ENCODE measurements around the gene ANKRD36B.
"Not testable (repeated sequence)": the region's sequence is repeated elsewhere in the genome, so short reads cannot be mapped to it uniquely, and the experiment has no call there.

The ANKRD36B gene

GRCh38 chr2:97548536-97548935, 41.1 kb downstream of the ANKRD36B start:
- not testable (repeated sequence) for H3K4me2 ChIP-seq (ENCODE audit: low read length); H2AK5ac ChIP-seq (ENCODE audit: low read length); H4K5ac ChIP-seq (ENCODE audit: low read length); H3K27me3 ChIP-seq (ENCODE audit: insufficient read depth, low read length, poor library complexity); H2BK120ac ChIP-seq (ENCODE audit: low read depth, low read length); H3K4ac ChIP-seq (ENCODE audit: low read depth, low read length); H4K8ac ChIP-seq (ENCODE audit: low read depth, low read length); H3K23ac ChIP-seq (ENCODE audit: low read length); H2BK5ac ChIP-seq (ENCODE audit: low read length); H3K27ac ChIP-seq (ENCODE audit: low read depth, low read length); H3K4me3 ChIP-seq (ENCODE audit: low read length); H3K36me3 ChIP-seq (ENCODE audit: control insufficient read depth, insufficient read depth, low read length); H3K9ac ChIP-seq (ENCODE audit: low read length); H2BK15ac ChIP-seq (replicated peaks; ENCODE audit: low read depth); H3K56ac ChIP-seq (ENCODE audit: low read length); H3K4me1 ChIP-seq (ENCODE audit: control insufficient read depth, low read depth, low read length); H3K79me1 ChIP-seq (ENCODE audit: low read length); H3K79me2 ChIP-seq (ENCODE audit: control insufficient read depth, insufficient read depth, low read length); DNase-seq; H3K18ac ChIP-seq (ENCODE audit: low read length)

DNA sequence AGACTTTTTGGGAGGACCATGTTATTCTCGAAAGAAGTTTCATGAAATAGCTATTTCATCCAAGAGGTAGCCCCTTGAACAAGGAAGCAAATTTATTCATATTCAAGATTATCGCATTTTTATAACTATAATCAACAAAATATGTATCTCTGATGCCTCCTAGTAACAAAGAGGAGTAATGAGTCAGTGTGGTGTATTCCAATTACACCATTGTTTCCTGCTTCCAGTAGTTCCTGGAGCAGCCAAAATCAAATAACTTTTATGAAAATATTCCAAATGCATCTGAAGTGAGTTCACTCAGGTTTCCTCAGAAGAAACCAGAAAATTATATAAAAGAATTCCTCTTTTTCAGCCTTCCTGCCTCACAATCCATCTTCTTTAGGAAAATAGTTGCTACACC, 43.0 kb downstream of the ANKRD36B start:
- Histone ChIP-seq H3K27me3 (ENCODE audit: insufficient read depth, low read length, poor library complexity) (no peaks in the 10 kb centered on the region), H4K5ac (ENCODE audit: low read length) (no peak overlapping the region), H2AK5ac (ENCODE audit: low read length) (no peak overlapping the region), H3K36me3 (ENCODE audit: control insufficient read depth, insufficient read depth, low read length) (no peaks in the 10 kb centered on the region), H3K79me2 (ENCODE audit: control insufficient read depth, insufficient read depth, low read length) (no peaks in the 10 kb centered on the region), H3K27ac (ENCODE audit: low read depth, low read length) (no peak overlapping the region), H2BK15ac (replicated peaks; ENCODE audit: low read depth) (no peak overlapping the region), H3K79me1 (ENCODE audit: low read length) (no peaks in the 10 kb centered on the region), H4K8ac (ENCODE audit: low read depth, low read length) (no peak overlapping the region), H3K4me1 (ENCODE audit: control insufficient read depth, low read depth, low read length) (no peaks in the 10 kb centered on the region), H3K56ac (ENCODE audit: low read length) (no peak overlapping the region), H3K4ac (ENCODE audit: low read depth, low read length) (no peak overlapping the region), H3K23ac (ENCODE audit: low read length) (no peak overlapping the region), H2BK5ac (ENCODE audit: low read length) (no peak overlapping the region), H3K4me3 (ENCODE audit: low read length) (no peak overlapping the region), H3K18ac (ENCODE audit: low read length) (no peak overlapping the region), H3K4me2 (ENCODE audit: low read length) (no peak overlapping the region), H3K9ac (ENCODE audit: low read length) (no peak overlapping the region), H2BK120ac (ENCODE audit: low read depth, low read length) (no peak overlapping the region)
- no peak for DNase-seq
- no CpG with 5 or more reads among the region's 2 CpGs for WGBS (ENCODE audit: extremely low coverage, insufficient coverage, low lambda C conversion rate)

- H3K4ac ChIP-seq (ENCODE audit: low read depth, low read length); H2BK15ac ChIP-seq (replicated peaks; ENCODE audit: low read depth); H4K8ac ChIP-seq (ENCODE audit: low read depth, low read length); H4K5ac ChIP-seq (ENCODE audit: low read length); H3K4me3 ChIP-seq (ENCODE audit: low read length); H2AK5ac ChIP-seq (ENCODE audit: low read length); H3K56ac ChIP-seq (ENCODE audit: low read length); H3K4me1 ChIP-seq (ENCODE audit: control insufficient read depth, low read depth, low read length); H3K27me3 ChIP-seq (ENCODE audit: insufficient read depth, low read length, poor library complexity); H3K27ac ChIP-seq (ENCODE audit: low read depth, low read length); H2BK5ac ChIP-seq (ENCODE audit: low read length); H3K79me2 ChIP-seq (ENCODE audit: control insufficient read depth, insufficient read depth, low read length); H3K36me3 ChIP-seq (ENCODE audit: control insufficient read depth, insufficient read depth, low read length); H3K79me1 ChIP-seq (ENCODE audit: low read length); H3K9ac ChIP-seq (ENCODE audit: low read length); H3K4me2 ChIP-seq (ENCODE audit: low read length); DNase-seq; H2BK120ac ChIP-seq (ENCODE audit: low read depth, low read length); H3K18ac ChIP-seq (ENCODE audit: low read length); H3K23ac ChIP-seq (ENCODE audit: low read length): not testable (repeated sequence)
These were observed 44.8 kb downstream of the ANKRD36B start for GRCh38 chr2:97544911-97545310.

DNA sequence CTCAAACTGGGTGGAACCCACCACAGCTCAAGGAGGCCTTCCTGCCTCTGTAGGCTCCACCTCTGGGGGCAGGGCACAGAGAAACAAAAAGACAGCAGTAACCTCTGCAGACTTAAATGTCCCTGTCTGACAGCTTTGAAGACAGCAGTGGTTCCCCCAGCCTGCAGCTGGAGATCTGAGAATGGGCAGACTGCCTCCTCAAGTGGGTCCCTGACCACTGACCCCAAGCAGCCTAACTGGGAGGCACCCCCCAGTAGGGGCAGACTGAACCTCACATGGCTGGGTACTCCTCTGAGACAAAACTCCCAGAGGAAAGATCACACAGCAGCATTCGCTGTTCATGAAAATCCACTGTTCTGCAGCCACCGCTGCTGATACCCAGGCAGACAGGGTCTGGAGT, 63.8 kb downstream of the ANKRD36B start:
- not testable (repeated sequence) for H3K4ac ChIP-seq (ENCODE audit: low read depth, low read length); H4K5ac ChIP-seq (ENCODE audit: low read length); H2BK120ac ChIP-seq (ENCODE audit: low read depth, low read length); H3K27me3 ChIP-seq (ENCODE audit: insufficient read depth, low read length, poor library complexity); H3K4me3 ChIP-seq (ENCODE audit: low read length); H3K79me2 ChIP-seq (ENCODE audit: control insufficient read depth, insufficient read depth, low read length); H3K79me1 ChIP-seq (ENCODE audit: low read length); H3K9ac ChIP-seq (ENCODE audit: low read length); DNase-seq; H3K4me1 ChIP-seq (ENCODE audit: control insufficient read depth, low read depth, low read length); H2BK5ac ChIP-seq (ENCODE audit: low read length); H3K18ac ChIP-seq (ENCODE audit: low read length); H3K23ac ChIP-seq (ENCODE audit: low read length); H3K36me3 ChIP-seq (ENCODE audit: control insufficient read depth, insufficient read depth, low read length); H3K56ac ChIP-seq (ENCODE audit: low read length); H2BK15ac ChIP-seq (replicated peaks; ENCODE audit: low read depth); H3K27ac ChIP-seq (ENCODE audit: low read depth, low read length); H3K4me2 ChIP-seq (ENCODE audit: low read length); H2AK5ac ChIP-seq (ENCODE audit: low read length); H4K8ac ChIP-seq (ENCODE audit: low read depth, low read length)
- no CpG with 5 or more reads among the region's 2 CpGs for WGBS (ENCODE audit: extremely low coverage, insufficient coverage, low lambda C conversion rate)

GRCh38 chr2:97523816-97524215, 65.9 kb downstream of the ANKRD36B start:
- not testable (repeated sequence) for H3K56ac ChIP-seq (ENCODE audit: low read length); H3K9ac ChIP-seq (ENCODE audit: low read length); H4K8ac ChIP-seq (ENCODE audit: low read depth, low read length); H3K27ac ChIP-seq (ENCODE audit: low read depth, low read length); H3K4me2 ChIP-seq (ENCODE audit: low read length); H3K18ac ChIP-seq (ENCODE audit: low read length); H3K79me2 ChIP-seq (ENCODE audit: control insufficient read depth, insufficient read depth, low read length); H2BK120ac ChIP-seq (ENCODE audit: low read depth, low read length); H3K4me3 ChIP-seq (ENCODE audit: low read length); H3K23ac ChIP-seq (ENCODE audit: low read length); H4K5ac ChIP-seq (ENCODE audit: low read length); DNase-seq; H3K36me3 ChIP-seq (ENCODE audit: control insufficient read depth, insufficient read depth, low read length); H3K79me1 ChIP-seq (ENCODE audit: low read length); H2AK5ac ChIP-seq (ENCODE audit: low read length); H2BK5ac ChIP-seq (ENCODE audit: low read length); H3K4me1 ChIP-seq (ENCODE audit: control insufficient read depth, low read depth, low read length); H3K27me3 ChIP-seq (ENCODE audit: insufficient read depth, low read length, poor library complexity); H2BK15ac ChIP-seq (replicated peaks; ENCODE audit: low read depth); H3K4ac ChIP-seq (ENCODE audit: low read depth, low read length)
- no CpG with 5 or more reads among the region's 1 CpG for WGBS (ENCODE audit: extremely low coverage, insufficient coverage, low lambda C conversion rate)

GRCh38 chr2:97522916-97523555, 66.6 kb downstream of the ANKRD36B start:
- H3K27ac ChIP-seq (ENCODE audit: low read depth, low read length); H3K79me1 ChIP-seq (ENCODE audit: low read length); H3K4me1 ChIP-seq (ENCODE audit: control insufficient read depth, low read depth, low read length); H4K5ac ChIP-seq (ENCODE audit: low read length); DNase-seq; H3K4ac ChIP-seq (ENCODE audit: low read depth, low read length); H2BK15ac ChIP-seq (replicated peaks; ENCODE audit: low read depth); H3K18ac ChIP-seq (ENCODE audit: low read length); H3K27me3 ChIP-seq (ENCODE audit: insufficient read depth, low read length, poor library complexity); H3K36me3 ChIP-seq (ENCODE audit: control insufficient read depth, insufficient read depth, low read length); H2BK5ac ChIP-seq (ENCODE audit: low read length); H4K8ac ChIP-seq (ENCODE audit: low read depth, low read length); H2AK5ac ChIP-seq (ENCODE audit: low read length); H3K4me3 ChIP-seq (ENCODE audit: low read length); H3K4me2 ChIP-seq (ENCODE audit: low read length); H3K79me2 ChIP-seq (ENCODE audit: control insufficient read depth, insufficient read depth, low read length); H3K56ac ChIP-seq (ENCODE audit: low read length); H3K9ac ChIP-seq (ENCODE audit: low read length); H2BK120ac ChIP-seq (ENCODE audit: low read depth, low read length); H3K23ac ChIP-seq (ENCODE audit: low read length): not testable (repeated sequence)
- WGBS (ENCODE audit: extremely low coverage, insufficient coverage, low lambda C conversion rate) = no CpG with 5 or more reads among the region's 2 CpGs

Data from mesendoderm (in vitro differentiated cells).